CD14-positive monocyte (primary cell): ENCODE data around the gene NUDT9. TPM values are rescaled to one million over a fixed set of nuclear protein-coding genes. Genes with fewer than 3 reads are reported as not detected.

Experiments used
- DNase-seq, 3 donors: peaks; one replicate each; pipeline ENCODE4 v3.0.0-alpha.2; 2011 to 2022
- H2AFZ ChIP-seq: 2 replicates; pipeline ENCODE4 v1.6.0; 2012; ENCODE audit warnings: mild to moderate bottlenecking, low read depth, low read length, inconsistent platforms; ENCODE audit not compliant: insufficient read depth, poor library complexity, severe bottlenecking
- H3K27ac ChIP-seq, 2 donors: 1 replicate in 1 of 2; 2 replicates in 1 of 2; pipeline ENCODE4 v1.5.1; 2012 to 2013; ENCODE audit warnings: low read length in 2 of 2, control low read depth in 1 of 2, inconsistent platforms in 1 of 2, low read depth in 1 of 2, mild to moderate bottlenecking in 1 of 2
- H3K27me3 ChIP-seq, 2 donors: one replicate each; pipeline versions ENCODE4 v1.6.0 to v1.6.1; 2011 to 2013; ENCODE audit warnings: low read length in 2 of 2; ENCODE audit not compliant: control insufficient read depth in 2 of 2, insufficient read depth in 2 of 2
- H3K36me3 ChIP-seq, 2 donors: replicated peaks in 1 of 2; 1 replicate in 1 of 2; 2 replicates in 1 of 2; pipeline versions ENCODE4 v1.5.1 to v1.6.1; 2012 to 2013; ENCODE audit warnings: low read length in 2 of 2, control low read depth in 1 of 2, inconsistent platforms in 1 of 2, mild to moderate bottlenecking in 1 of 2; ENCODE audit not compliant: insufficient read depth in 2 of 2, control insufficient read depth in 1 of 2
- H3K4me1 ChIP-seq, 2 donors: 1 replicate in 1 of 2; 2 replicates in 1 of 2; pipeline versions ENCODE4 v1.5.1 to v1.6.1; 2012 to 2013; ENCODE audit warnings: low read length in 2 of 2, control low read depth in 1 of 2, inconsistent platforms in 1 of 2, mild to moderate bottlenecking in 1 of 2, moderate library complexity in 1 of 2; ENCODE audit not compliant: insufficient read depth in 2 of 2, control insufficient read depth in 1 of 2
- H3K4me2 ChIP-seq: replicated peaks from 2 replicates; pipeline ENCODE3; 2012; ENCODE audit warnings: low read length, moderate library complexity, mild to moderate bottlenecking; ENCODE audit not compliant: poor library complexity, severe bottlenecking; ENCODE audit errors: extremely low read depth
- H3K4me3 ChIP-seq, 3 experiments: fragments of 200-600 bp in 1 of 3; sonication (generic) in 1 of 3; replicated peaks in 1 of 3; 1 replicate in 2 of 3; 2 replicates in 1 of 3; pipeline ENCODE4 v1.5.1; 2011 to 2013; ENCODE audit warnings: low read length in 3 of 3, mild to moderate bottlenecking in 3 of 3, control low read depth in 2 of 3, low read depth in 2 of 3, inconsistent platforms in 1 of 3, moderate library complexity in 1 of 3
- H3K79me2 ChIP-seq: 2 replicates; pipeline ENCODE4 v1.6.0; 2012; ENCODE audit warnings: mild to moderate bottlenecking, control low read depth, inconsistent platforms, low read length, moderate library complexity; ENCODE audit not compliant: insufficient read depth
- H3K9ac ChIP-seq: 2 replicates; pipeline ENCODE4 v1.6.0; 2017; ENCODE audit warnings: low read length, mild to moderate bottlenecking; ENCODE audit not compliant: insufficient read depth, poor library complexity, severe bottlenecking
- H3K9me3 ChIP-seq, 2 donors: replicated peaks in 1 of 2; 1 replicate in 1 of 2; 2 replicates in 1 of 2; pipeline versions ENCODE4 v1.5.1 to v1.6.1; 2012 to 2013; ENCODE audit warnings: low read length in 2 of 2, control low read depth in 1 of 2; ENCODE audit not compliant: control insufficient read depth in 1 of 2, insufficient read depth in 1 of 2
- H4K20me1 ChIP-seq: 2 replicates; pipeline ENCODE4 v1.6.0; 2012; ENCODE audit warnings: mild to moderate bottlenecking, low read length, control low read depth, moderate library complexity; ENCODE audit not compliant: insufficient read depth
- H3K27ac Mint-ChIP-seq, 7 donors: one replicate each; pipeline ENCODE4 v1.8.0; 2020; ENCODE audit warnings: mild to moderate bottlenecking in 7 of 7, mixed read lengths in 7 of 7, moderate library complexity in 6 of 7, inconsistent platforms in 2 of 7
- H3K27me3 Mint-ChIP-seq, 3 donors: one replicate each; pipeline ENCODE4 v1.8.0; 2021 to 2022; ENCODE audit warnings: low read depth in 3 of 3, mild to moderate bottlenecking in 3 of 3, mixed read lengths in 3 of 3, moderate library complexity in 3 of 3, inconsistent platforms in 1 of 3
- H3K36me3 Mint-ChIP-seq, 2 donors: one replicate each; pipeline ENCODE4 v1.8.0; 2020; ENCODE audit warnings: mixed read lengths in 2 of 2, inconsistent platforms in 1 of 2, mild to moderate bottlenecking in 1 of 2
- H3K4me1 Mint-ChIP-seq: one replicate; pipeline ENCODE4 v1.8.0; 2020; ENCODE audit warnings: mild to moderate bottlenecking, mixed read lengths
- H3K4me3 Mint-ChIP-seq, 2 donors: one replicate each; pipeline ENCODE4 v1.8.0; 2020; ENCODE audit warnings: mild to moderate bottlenecking in 2 of 2, mixed read lengths in 2 of 2, moderate library complexity in 1 of 2
- H3K9me3 Mint-ChIP-seq, 7 donors: one replicate each; pipeline ENCODE4 v1.8.0; 2020 to 2022; ENCODE audit warnings: mixed read lengths in 7 of 7, mild to moderate bottlenecking in 6 of 7, moderate library complexity in 6 of 7, inconsistent platforms in 2 of 7
- WGBS: methylation state at CpG from one replicate; pipeline ENCODE4 v1.1.5; 2013; ENCODE audit warnings: missing lambda C conversion rate; ENCODE audit not compliant: insufficient coverage; 5-methylcytosine and 5-hydroxymethylcytosine counted together
- intact Hi-C, 2 donors: fragments of 100-400 bp; cut with micrococcal nuclease; formaldehyde crosslinking; loops; one replicate each; pipeline versions ENCODE4 v1.15.0 to v1.15.1; 2023
- polyA plus RNA-seq, 3 donors: library from polyadenylated mRNA; depleted of rRNA in 1 of 3; unstranded in 2 of 3; stranded (reverse) in 1 of 3; fragments of 300-500 nt in 2 of 3; fragments of >200 nt in 1 of 3; fragmentation: Illumina TruSeq in 2 of 3; gene quantifications; 1 replicate in 2 of 3; 2 replicates in 1 of 3; pipeline ENCODE4 v1.2.3, GENCODE V29; 2012 to 2021
- TF ChIP-seq, protein P1 (sequence below): fragments of 200-600 bp; IDR thresholded peaks from one replicate; pipeline ENCODE4 v1.8.0; 2022; ENCODE audit warnings: antibody characterized with exemption, mild to moderate bottlenecking

Gene NUDT9
- polyA plus RNA-seq, 3 donors = 9.6 to 14.3 (median 12.5) TPM

- Histone ChIP-seq H3K4me3 (no peak overlapping the region), H3K27me3 (no peaks in the 10 kb centered on the region), H3K4me2 (no peak overlapping the region), H3K9me3 (peaks cover 0 to 4% of the 10 kb centered on the region in 2 donors), H3K4me1 (peaks cover 21 to 22% of the 10 kb centered on the region in 2 donors), H3K79me2 (no peaks in the 10 kb centered on the region), H4K20me1 (no peaks in the 10 kb centered on the region), H3K27ac (no peak overlapping the region), H3K9ac (no peak overlapping the region), H2AFZ (no peak overlapping the region), H3K36me3 (no peaks in the 10 kb centered on the region)
- Mint-ChIP-seq H3K27ac (no peak overlapping the region), H3K27me3 (peaks cover 0 to 2% (median 0%) of the 10 kb centered on the region in 3 donors), H3K36me3 (no peaks in the 10 kb centered on the region), H3K4me3 (no peak overlapping the region), H3K9me3 (peaks cover 0 to 4% (median 2%) of the 10 kb centered on the region in 7 donors), H3K4me1 (peaks cover 22% of the 10 kb centered on the region)
- TF ChIP-seq, protein P1, sequence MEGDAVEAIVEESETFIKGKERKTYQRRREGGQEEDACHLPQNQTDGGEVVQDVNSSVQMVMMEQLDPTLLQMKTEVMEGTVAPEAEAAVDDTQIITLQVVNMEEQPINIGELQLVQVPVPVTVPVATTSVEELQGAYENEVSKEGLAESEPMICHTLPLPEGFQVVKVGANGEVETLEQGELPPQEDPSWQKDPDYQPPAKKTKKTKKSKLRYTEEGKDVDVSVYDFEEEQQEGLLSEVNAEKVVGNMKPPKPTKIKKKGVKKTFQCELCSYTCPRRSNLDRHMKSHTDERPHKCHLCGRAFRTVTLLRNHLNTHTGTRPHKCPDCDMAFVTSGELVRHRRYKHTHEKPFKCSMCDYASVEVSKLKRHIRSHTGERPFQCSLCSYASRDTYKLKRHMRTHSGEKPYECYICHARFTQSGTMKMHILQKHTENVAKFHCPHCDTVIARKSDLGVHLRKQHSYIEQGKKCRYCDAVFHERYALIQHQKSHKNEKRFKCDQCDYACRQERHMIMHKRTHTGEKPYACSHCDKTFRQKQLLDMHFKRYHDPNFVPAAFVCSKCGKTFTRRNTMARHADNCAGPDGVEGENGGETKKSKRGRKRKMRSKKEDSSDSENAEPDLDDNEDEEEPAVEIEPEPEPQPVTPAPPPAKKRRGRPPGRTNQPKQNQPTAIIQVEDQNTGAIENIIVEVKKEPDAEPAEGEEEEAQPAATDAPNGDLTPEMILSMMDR = no peak
- 100% methylated on average over 2 of the region's 2 CpGs for WGBS
- intact Hi-C loops = no loop called here
- no peak for DNase-seq
Observed at GRCh38 chr4:87410679-87411078, 11.7 kb upstream of the NUDT9 start.

- Histone ChIP-seq H3K4me1 (no peaks in the 10 kb centered on the region), H3K27ac (no peak overlapping the region), H3K36me3 (no peaks in the 10 kb centered on the region), H3K79me2 (no peaks in the 10 kb centered on the region), H3K4me2 (no peak overlapping the region), H3K9me3 (peaks cover 0 to 8% of the 10 kb centered on the region in 2 donors), H4K20me1 (no peaks in the 10 kb centered on the region), H3K9ac (no peak overlapping the region), H2AFZ (no peak overlapping the region), H3K27me3 (no peaks in the 10 kb centered on the region), H3K4me3 (no peak overlapping the region)
- H3K4me3 Mint-ChIP-seq = no peak overlapping the region
- no peaks in the 10 kb centered on the region for H3K4me1 Mint-ChIP-seq
- H3K27me3 Mint-ChIP-seq = peaks cover 0 to 4% (median 2%) of the 10 kb centered on the region in 3 donors
- TF ChIP-seq, protein P1 = no peak
- peaks cover 2 to 17% (median 6%) of the 10 kb centered on the region in 7 donors for H3K9me3 Mint-ChIP-seq
- H3K36me3 Mint-ChIP-seq = no peaks in the 10 kb centered on the region
- DNase-seq = no peak
- no peak overlapping the region for H3K27ac Mint-ChIP-seq
- intact Hi-C loops = no loop called here
Observed at GRCh38 chr4:87414816-87415215, 7.6 kb upstream of the NUDT9 start.
